Osteocyte (in vitro differentiated cells): Measurements from ENCODE around the gene C3. TPM values are rescaled to one million over a fixed set of nuclear protein-coding genes. Genes with fewer than 3 reads are reported as not detected.

Source experiments
- DNase-seq: peaks from one replicate; pipeline ENCODE4 v3.0.0; 2021; ENCODE audit warnings: mixed read lengths; ENCODE audit not compliant: unreplicated experiment; ENCODE audit errors: extremely low spot score
- H3K27ac Mint-ChIP-seq: one replicate; pipeline ENCODE4 v1.8.0; 2021; ENCODE audit warnings: mild to moderate bottlenecking, mixed read lengths; ENCODE audit not compliant: unreplicated experiment
- H3K27me3 Mint-ChIP-seq: one replicate; pipeline ENCODE4 v1.8.0; 2021; ENCODE audit warnings: mixed read lengths; ENCODE audit not compliant: unreplicated experiment
- H3K36me3 Mint-ChIP-seq: one replicate; pipeline ENCODE4 v1.8.0; 2021; ENCODE audit warnings: mixed read lengths; ENCODE audit not compliant: unreplicated experiment
- H3K4me1 Mint-ChIP-seq: one replicate; pipeline ENCODE4 v1.8.0; 2021; ENCODE audit warnings: mixed read lengths; ENCODE audit not compliant: unreplicated experiment
- H3K4me3 Mint-ChIP-seq: one replicate; pipeline ENCODE4 v1.8.0; 2021; ENCODE audit warnings: mild to moderate bottlenecking, moderate library complexity, mixed read lengths; ENCODE audit not compliant: unreplicated experiment
- H3K9me3 Mint-ChIP-seq: one replicate; pipeline ENCODE4 v1.8.0; 2021; ENCODE audit warnings: mixed read lengths; ENCODE audit not compliant: unreplicated experiment
- CTCF ChIP-seq: fragments of 200-600 bp; sonication (generic); IDR thresholded peaks from 2 replicates; pipeline ENCODE4 v1.5.0; 2021; ENCODE audit warnings: antibody characterized with exemption, mild to moderate bottlenecking, moderate library complexity
- total RNA-seq: library from RNA; stranded (reverse); gene quantifications from 2 replicates; pipeline ENCODE4 v1.2.1, GENCODE V29; 2021

The C3 gene
- total RNA-seq, 1 donor from 2014 or later = 0.56 TPM

- TF ChIP-seq CTCF = no peak
- no peak overlapping the region for H3K27ac Mint-ChIP-seq
- H3K27me3 Mint-ChIP-seq = no peaks in the 10 kb centered on the region
- no peaks in the 10 kb centered on the region for H3K9me3 Mint-ChIP-seq
- DNase-seq = no peak
- H3K4me1 Mint-ChIP-seq = peaks cover 29% of the 10 kb centered on the region
- H3K4me3 Mint-ChIP-seq = no peak overlapping the region
- H3K36me3 Mint-ChIP-seq = peaks cover 7% of the 10 kb centered on the region
Observed at GRCh38 chr19:6734096-6734696, 13.7 kb upstream of the C3 start.

GRCh38 chr19:6733338-6734095, 13.1 kb upstream of the C3 start:
- peak; percentile 30 for TF ChIP-seq CTCF
- Mint-ChIP-seq H3K27me3 (no peaks in the 10 kb centered on the region), H3K36me3 (peaks cover 7% of the 10 kb centered on the region), H3K4me3 (no peak overlapping the region), H3K27ac (no peak overlapping the region), H3K4me1 (peaks cover 22% of the 10 kb centered on the region), H3K9me3 (no peaks in the 10 kb centered on the region)
- no peak for DNase-seq

GRCh38 chr19:6732803-6733337, 12.4 kb upstream of the C3 start:
- Mint-ChIP-seq H3K27ac (no peak overlapping the region), H3K27me3 (no peaks in the 10 kb centered on the region), H3K36me3 (peaks cover 7% of the 10 kb centered on the region), H3K4me1 (peaks cover 16% of the 10 kb centered on the region), H3K9me3 (no peaks in the 10 kb centered on the region), H3K4me3 (no peak overlapping the region)
- no peak for DNase-seq
- no peak for TF ChIP-seq CTCF

- TF ChIP-seq CTCF = no peak
- Mint-ChIP-seq H3K27ac (no peak overlapping the region), H3K36me3 (peaks cover 7% of the 10 kb centered on the region), H3K9me3 (no peaks in the 10 kb centered on the region), H3K27me3 (no peaks in the 10 kb centered on the region), H3K4me1 (peaks cover 14% of the 10 kb centered on the region), H3K4me3 (no peak overlapping the region)
- DNase-seq = no peak
Observed at GRCh38 chr19:6731822-6732221, 11.4 kb upstream of the C3 start.

- no peak for DNase-seq
- TF ChIP-seq CTCF = no peak
- no peak overlapping the region for H3K27ac Mint-ChIP-seq
- H3K27me3 Mint-ChIP-seq = no peaks in the 10 kb centered on the region
- peaks cover 7% of the 10 kb centered on the region for H3K36me3 Mint-ChIP-seq
- H3K4me1 Mint-ChIP-seq = peaks cover 9% of the 10 kb centered on the region
- no peak overlapping the region for H3K4me3 Mint-ChIP-seq
- no peaks in the 10 kb centered on the region for H3K9me3 Mint-ChIP-seq
Observed at GRCh38 chr19:6730941-6731670, 10.7 kb upstream of the C3 start.
